OCI-LY7 (cell line): ENCODE results near the gene TLX1. TPM values are rescaled to one million over a fixed set of nuclear protein-coding genes. Genes with fewer than 3 reads are reported as not detected.

Experiments used
- BruUV-seq: library from RNA; stranded (reverse); fragments of 400-500 nt; replicated peaks from 2 replicates; lab custom pipeline; 2021; lab: Mats Ljungman, UMichigan
- CTCF ChIA-PET: fragments of 300-600 bp; sonication (Branson Sonifier 250); formaldehyde crosslinking; loops from one replicate; lab custom pipeline; 2022; ENCODE audit warnings: antibody characterized with exemption; ENCODE audit not compliant: unreplicated experiment; lab: Charles Lee
- POLR2A ChIA-PET: fragments of 300-600 bp; sonication (Branson Sonifier 250); formaldehyde crosslinking; loops from one replicate; lab custom pipeline; 2022; ENCODE audit warnings: antibody characterized with exemption; lab: Charles Lee
- DNase-seq: peaks from one replicate; pipeline ENCODE4 v3.0.0-alpha.2; 2015; ENCODE audit warnings: low spot score
- H2AFZ ChIP-seq: fragments of 200-600 bp; sonication (generic), shearing (Covaris generic); 2 replicates; pipeline ENCODE4 v1.6.1; 2014; ENCODE audit warnings: mild to moderate bottlenecking, antibody characterized with exemption, low read length, moderate library complexity
- H3K27ac ChIP-seq: fragments of 200-600 bp; sonication (generic); 2 replicates; pipeline ENCODE4 v1.5.1; 2014; ENCODE audit warnings: mixed run types, low read depth, mild to moderate bottlenecking, moderate library complexity, low read length, inconsistent platforms; ENCODE audit not compliant: poor library complexity, severe bottlenecking
- H3K36me3 ChIP-seq: fragments of 200-600 bp; sonication (generic); 2 replicates; pipeline ENCODE4 v1.6.1; 2014; ENCODE audit warnings: mild to moderate bottlenecking, antibody characterized with exemption, low read length, moderate library complexity, mixed read lengths; ENCODE audit not compliant: insufficient read depth
- H3K4me1 ChIP-seq: fragments of 200-600 bp; sonication (generic); 2 replicates; pipeline ENCODE4 v1.5.1; 2014; ENCODE audit warnings: mild to moderate bottlenecking, low read length; ENCODE audit not compliant: insufficient read depth, poor library complexity, severe bottlenecking
- H3K4me2 ChIP-seq: fragments of 200-600 bp; sonication (generic); 2 replicates; pipeline ENCODE4 v1.6.1; 2014; ENCODE audit warnings: mild to moderate bottlenecking, low read length
- H3K4me3 ChIP-seq: fragments of 200-600 bp; sonication (generic); 2 replicates; pipeline ENCODE4 v1.5.1; 2014; ENCODE audit warnings: mild to moderate bottlenecking, low read depth, low read length; ENCODE audit not compliant: poor library complexity, severe bottlenecking
- H3K79me2 ChIP-seq: fragments of 200-600 bp; sonication (generic); 2 replicates; pipeline ENCODE4 v1.6.1; 2016; ENCODE audit warnings: low read depth, mild to moderate bottlenecking, low read length, moderate library complexity, mixed read lengths; ENCODE audit not compliant: insufficient read depth
- H3K9me2 ChIP-seq: fragments of 200-600 bp; sonication (generic); 2 replicates; pipeline ENCODE4 v1.6.1; 2016; ENCODE audit warnings: mild to moderate bottlenecking, low read length, mixed read lengths; ENCODE audit not compliant: insufficient read depth
- H3K9me3 ChIP-seq: fragments of 200-600 bp; sonication (generic); 2 replicates; pipeline ENCODE4 v1.6.1; 2014; ENCODE audit warnings: mild to moderate bottlenecking, mixed run types, low read length, mixed read lengths
- H4K20me1 ChIP-seq: fragments of 200-600 bp; sonication (generic); 2 replicates; pipeline ENCODE4 v1.6.1; 2014; ENCODE audit warnings: mild to moderate bottlenecking, antibody characterized with exemption, low read length, moderate library complexity, mixed read lengths; ENCODE audit not compliant: insufficient read depth
- CTCF ChIP-seq: fragments of 200-600 bp; sonication (generic); conservative IDR thresholded peaks from 2 replicates; pipeline ENCODE4 v1.5.1; 2014; ENCODE audit warnings: mild to moderate bottlenecking, antibody characterized with exemption, low read length, moderate library complexity, mixed read lengths
- EZH2phosphoT487 ChIP-seq: fragments of 200-600 bp; sonication (generic); IDR thresholded peaks from 2 replicates; pipeline ENCODE4 v1.6.1; 2018; ENCODE audit warnings: low read depth, borderline replicate concordance, mild to moderate bottlenecking, mixed run types, antibody characterized with exemption, low read length, moderate library complexity, mixed read lengths
- intact Hi-C: fragments of 100-400 bp; cut with micrococcal nuclease; formaldehyde crosslinking; loops from one replicate; pipeline ENCODE4 v1.10.0; 2022; ENCODE audit not compliant: unreplicated experiment
- total RNA-seq, 2 experiments: library from RNA; depleted of rRNA in 1 of 2; stranded (reverse); fragments of >200 nt in 1 of 2; shearing (Covaris generic) in 1 of 2; gene quantifications; 2 replicates each; pipeline ENCODE4 v1.2.3, GENCODE V29; 2014 to 2022

The TLX1 gene
- total RNA-seq, 2 experiments from 2014 or later: not detected

- no peaks in the 10 kb centered on the region for H3K9me2 ChIP-seq
- H3K4me3 ChIP-seq: no peak overlapping the region
- H4K20me1 ChIP-seq: no peaks in the 10 kb centered on the region
- TF ChIP-seq EZH2phosphoT487: no peak
- TF ChIP-seq CTCF: no peak
- ChIA-PET CTCF (no interaction called here), POLR2A (no interaction called here)
- H3K79me2 ChIP-seq: no peaks in the 10 kb centered on the region
- no peak overlapping the region for H2AFZ ChIP-seq
- intact Hi-C loops: no loop called here
- H3K9me3 ChIP-seq: no peaks in the 10 kb centered on the region
- no peak overlapping the region for H3K4me2 ChIP-seq
- peaks cover 5% of the 10 kb centered on the region for H3K4me1 ChIP-seq
- H3K27ac ChIP-seq: no peak overlapping the region
- BruUV-seq: no TSS peak
- no peak for DNase-seq
- no peaks in the 10 kb centered on the region for H3K36me3 ChIP-seq
Observed at GRCh38 chr10:101090597-101090996, 40.5 kb upstream of the TLX1 start.

GRCh38 chr10:101091546-101092290 is 39.4 kb upstream of the TLX1 start:
- Histone ChIP-seq H3K27ac (no peak overlapping the region), H3K4me1 (peaks cover 8% of the 10 kb centered on the region), H3K79me2 (no peaks in the 10 kb centered on the region), H3K4me3 (no peak overlapping the region), H3K36me3 (no peaks in the 10 kb centered on the region), H3K9me3 (no peaks in the 10 kb centered on the region), H2AFZ (no peak overlapping the region), H3K4me2 (no peak overlapping the region), H3K9me2 (no peaks in the 10 kb centered on the region), H4K20me1 (no peaks in the 10 kb centered on the region)
- BruUV-seq: no TSS peak
- POLR2A ChIA-PET: interaction anchor here (1.0 to 1.2 kb wide), 2 partner anchors 16 to 1306 kb away, joined by 3 to 5 read pairs; no protein-coding TSS in a partner anchor
- CTCF ChIA-PET: interaction anchor here (0.6 kb wide), 1 partner anchor 25 kb away, joined by 3 read pairs; no protein-coding TSS in a partner anchor
- no peak for TF ChIP-seq CTCF
- TF ChIP-seq EZH2phosphoT487: no peak
- intact Hi-C loops: no loop called here
- DNase-seq: no peak

GRCh38 chr10:101092881-101093354 is 38.2 kb upstream of the TLX1 start:
- CTCF ChIA-PET: no interaction called here
- no peak overlapping the region for H3K4me2 ChIP-seq
- H4K20me1 ChIP-seq: no peaks in the 10 kb centered on the region
- H3K79me2 ChIP-seq: no peaks in the 10 kb centered on the region
- POLR2A ChIA-PET: no interaction called here
- no peaks in the 10 kb centered on the region for H3K9me2 ChIP-seq
- no peaks in the 10 kb centered on the region for H3K9me3 ChIP-seq
- TF ChIP-seq EZH2phosphoT487 (no peak), CTCF (no peak)
- no peak for DNase-seq
- H2AFZ ChIP-seq: no peak overlapping the region
- H3K4me3 ChIP-seq: no peak overlapping the region
- BruUV-seq: no TSS peak
- intact Hi-C loops: no loop called here
- H3K36me3 ChIP-seq: no peaks in the 10 kb centered on the region
- H3K4me1 ChIP-seq: peaks cover 8% of the 10 kb centered on the region
- H3K27ac ChIP-seq: no peak overlapping the region
